HepG2 (cell line): Measurements from ENCODE around the gene MYOM1. TPM values are rescaled to one million over a fixed set of nuclear protein-coding genes. Genes with fewer than 3 reads are reported as not detected.

Experiments
- ATAC-seq: fragments of 200-7000 bp; cut with Tn5 transposase; 3 replicates; pipeline ENCODE4 v1.9.1; 2020; ENCODE audit warnings: mild to moderate bottlenecking, moderate library complexity
- BruUV-seq: library from RNA; stranded (reverse); fragments of 400-500 nt; replicated peaks from 2 replicates; lab custom pipeline; 2021; lab: Mats Ljungman, UMichigan
- CTCF ChIA-PET: fragments of 300-600 bp; formaldehyde crosslinking; extraction: SDS; loops from one replicate; lab custom pipeline; 2021; ENCODE audit warnings: low total read pairs, inconsistent platforms, low intra/inter-chr PET ratio; lab: Yijun Ruan, JAX
- POLR2A ChIA-PET: fragments of 350-600 bp; sonication (Branson Sonifier 250); formaldehyde crosslinking; loops from one replicate; lab custom pipeline; 2020; ENCODE audit warnings: antibody characterized with exemption, inconsistent platforms; lab: Yijun Ruan, JAX
- DNase-seq: peaks from one replicate; pipeline ENCODE4 v3.0.0-alpha.2; 2015; ENCODE audit warnings: low spot score
- FAIRE-seq: peaks from 3 replicates; lab custom pipeline; 2011; peaks lifted over from hg19 to GRCh38; lab: Jason Lieb, UNC
- H2AFZ ChIP-seq: one replicate; pipeline ENCODE4 v1.6.1; 2011; ENCODE audit warnings: low read length, inconsistent platforms
- H3K27ac ChIP-seq: fragments of 300-600 bp; 3 replicates; pipeline ENCODE4 v1.8.0; 2011; ENCODE audit warnings: mixed run types, mild to moderate bottlenecking, mixed read lengths, low read length, inconsistent platforms; ENCODE audit not compliant: insufficient read depth; ENCODE audit errors: extremely low read length
- H3K27me3 ChIP-seq, 2 experiments: fragments of 200-600 bp in 1 of 2; 2 replicates in 1 of 2; 3 replicates in 1 of 2; pipeline versions ENCODE4 v1.6.0 to v1.8.0; 2011; ENCODE audit warnings: low read length in 2 of 2, mild to moderate bottlenecking in 2 of 2, moderate library complexity in 2 of 2, inconsistent platforms in 1 of 2; ENCODE audit not compliant: insufficient read depth in 2 of 2, control insufficient read depth in 1 of 2
- H3K36me3 ChIP-seq, 2 experiments: fragments of 200-600 bp in 1 of 2; replicated peaks in 1 of 2; 2 replicates in 1 of 2; 3 replicates in 1 of 2; pipeline versions ENCODE4 v1.5.1 to v1.8.0; 2011; ENCODE audit warnings: low read length in 2 of 2, inconsistent platforms in 1 of 2; ENCODE audit not compliant: insufficient read depth in 2 of 2, control insufficient read depth in 1 of 2
- H3K4me1 ChIP-seq: 2 replicates; pipeline ENCODE4 v1.5.1; 2012; ENCODE audit warnings: low read length, inconsistent platforms; ENCODE audit not compliant: insufficient read depth
- H3K4me2 ChIP-seq: 2 replicates; pipeline ENCODE4 v1.6.0; 2011; ENCODE audit warnings: low read depth, low read length, inconsistent platforms
- H3K4me3 ChIP-seq, 3 experiments: fragments of 200-600 bp in 1 of 3; sonication (generic), shearing (Covaris generic) in 1 of 3; replicated peaks in 1 of 3; 2 replicates each; pipeline ENCODE4 v1.5.1; 2011 to 2016; ENCODE audit warnings: low read length in 3 of 3, inconsistent platforms in 2 of 3, low read depth in 2 of 3, mild to moderate bottlenecking in 2 of 3, control low read depth in 1 of 3, mixed read lengths in 1 of 3; ENCODE audit not compliant: insufficient read depth in 1 of 3
- H3K79me2 ChIP-seq: one replicate; pipeline ENCODE4 v1.6.1; 2011; ENCODE audit warnings: low read length, inconsistent platforms; ENCODE audit not compliant: insufficient read depth
- H3K9ac ChIP-seq: 2 replicates; pipeline ENCODE4 v1.6.0; 2011; ENCODE audit warnings: mild to moderate bottlenecking, low read depth, low read length, inconsistent platforms; ENCODE audit not compliant: insufficient read depth
- H3K9me3 ChIP-seq: 2 replicates; pipeline ENCODE4 v1.5.1; 2012; ENCODE audit warnings: mild to moderate bottlenecking, low read length
- H4K20me1 ChIP-seq: 2 replicates; pipeline ENCODE4 v1.6.0; 2011; ENCODE audit warnings: inconsistent platforms, mild to moderate bottlenecking, low read length, moderate library complexity; ENCODE audit not compliant: insufficient read depth
- CSRNP2 ChIP-seq: sonication (generic); formaldehyde crosslinking; conservative IDR thresholded peaks from 2 replicates; pipeline ENCODE4 v1.8.0; 2022; ENCODE audit warnings: low read depth, missing genetic modification reagents
- FOXO4 ChIP-seq: sonication (generic); formaldehyde crosslinking; conservative IDR thresholded peaks from 2 replicates; pipeline ENCODE4 v1.8.1; 2023; ENCODE audit warnings: missing genetic modification reagents
- HDAC2 ChIP-seq: sonication (generic); formaldehyde crosslinking; IDR thresholded peaks from 2 replicates; pipeline ENCODE4 v1.4.0; 2020; ENCODE audit warnings: missing genetic modification reagents
- HIVEP1 ChIP-seq: sonication (generic); formaldehyde crosslinking; IDR thresholded peaks from 2 replicates; pipeline ENCODE4 v1.4.0; 2020; ENCODE audit warnings: mild to moderate bottlenecking, missing genetic modification reagents
- HMG20A ChIP-seq: IDR thresholded peaks from 2 replicates; pipeline ENCODE4 v1.6.1; 2016; ENCODE audit warnings: borderline replicate concordance
- ISL2 ChIP-seq: sonication (generic); formaldehyde crosslinking; IDR thresholded peaks from 2 replicates; pipeline ENCODE4 v1.5.0; 2020; ENCODE audit warnings: missing genetic modification reagents
- KDM2A ChIP-seq: sonication (generic); formaldehyde crosslinking; IDR thresholded peaks from 2 replicates; pipeline ENCODE4 v1.4.0; 2020; ENCODE audit warnings: low read depth, missing genetic modification reagents, borderline replicate concordance
- MAZ ChIP-seq, 2 experiments: sonication (generic) in 1 of 2; formaldehyde crosslinking in 1 of 2; IDR thresholded peaks; 2 replicates each; pipeline versions ENCODE4 v1.5.0 to v1.6.1; 2012 to 2020; ENCODE audit warnings: low read depth in 2 of 2, mild to moderate bottlenecking in 2 of 2, borderline replicate concordance in 1 of 2, improper control_type of control experiment in 1 of 2, low read length in 1 of 2, missing genetic modification reagents in 1 of 2, moderate library complexity in 1 of 2
- PAX8 ChIP-seq: sonication (generic); formaldehyde crosslinking; IDR thresholded peaks from 2 replicates; pipeline ENCODE4 v1.8.0; 2022; ENCODE audit warnings: mild to moderate bottlenecking, missing genetic modification reagents, borderline replicate concordance
- PPARG ChIP-seq: conservative IDR thresholded peaks from 2 replicates; pipeline ENCODE4 v1.6.1; 2016; ENCODE audit warnings: missing biosample characterization, missing genetic modification reagents
- PTBP1 ChIP-seq: fragments of 200-400 bp; formaldehyde crosslinking; IDR thresholded peaks from 2 replicates; pipeline ENCODE4 v1.6.1; 2018; ENCODE audit warnings: low read length, low read depth; ENCODE audit not compliant: poor library complexity, severe bottlenecking
- TIGD3 ChIP-seq: sonication (generic); formaldehyde crosslinking; IDR thresholded peaks from 2 replicates; pipeline ENCODE4 v1.5.1; 2020; ENCODE audit warnings: mild to moderate bottlenecking, missing genetic modification reagents, borderline replicate concordance
- TMF1 ChIP-seq: sonication (generic); formaldehyde crosslinking; IDR thresholded peaks from 2 replicates; pipeline ENCODE4 v1.8.1; 2022; ENCODE audit warnings: low read depth, missing genetic modification reagents
- ZNF205 ChIP-seq: IDR thresholded peaks from 2 replicates; pipeline ENCODE4 v1.6.1; 2018; ENCODE audit warnings: missing biosample characterization, missing genetic modification reagents
- ZNF367 ChIP-seq: sonication (generic); formaldehyde crosslinking; IDR thresholded peaks from 2 replicates; pipeline ENCODE4 v1.4.0; 2020; ENCODE audit warnings: missing genetic modification reagents, borderline replicate concordance
- ZNF512 ChIP-seq: sonication (generic); formaldehyde crosslinking; IDR thresholded peaks from 2 replicates; pipeline ENCODE4 v1.4.0; 2020; ENCODE audit warnings: mild to moderate bottlenecking, missing genetic modification reagents
- ZNF691 ChIP-seq: sonication (generic); formaldehyde crosslinking; IDR thresholded peaks from 2 replicates; pipeline ENCODE4 v1.4.0; 2020; ENCODE audit warnings: missing genetic modification reagents, low read depth, mild to moderate bottlenecking, borderline replicate concordance
- WGBS: methylation state at CpG from one replicate; pipeline ENCODE4 v1.1.6; 2017; ENCODE audit warnings: low lambda C conversion rate; 5-methylcytosine and 5-hydroxymethylcytosine counted together
- in situ Hi-C: cut with HindIII; loops from 2 replicates; pipeline ENCODE4 v1.10.0; 2017; ENCODE audit warnings: low pct_unique_long_range_greater_than_20kb; ENCODE audit not compliant: extremely low pct_ligation_motif_present
- intact Hi-C: fragments of 100-400 bp; cut with micrococcal nuclease; formaldehyde crosslinking; loops from one replicate; pipeline ENCODE4 v1.10.0; 2022; ENCODE audit not compliant: unreplicated experiment
- polyA plus RNA-seq, 8 experiments: library from polyadenylated mRNA; depleted of rRNA in 3 of 8; stranded (reverse) in 7 of 8; unstranded in 1 of 8; fragments of >200 nt; fragmentation: Illumina TruSeq in 4 of 8; extraction: Trizol in 4 of 8; gene quantifications; 2 replicates each; pipeline versions ENCODE4 v1.2.1 to v1.2.3, GENCODE V29; 2011 to 2016; ENCODE audit warnings: low read depth in 4 of 8, missing spikeins in 1 of 8, mixed read lengths in 1 of 8; ENCODE audit not compliant: insufficient read depth in 1 of 8
- total RNA-seq, 5 experiments: library from RNA; depleted of rRNA; stranded (reverse); fragments of >200 nt; fragmentation: Illumina TruSeq; extraction: Trizol; gene quantifications; 2 replicates each; pipeline ENCODE4 v1.2.3, GENCODE V29; 2016; ENCODE audit warnings: low read depth in 1 of 5

MYOM1 gene
- total and polyA plus RNA-seq, 2 of the 13 experiments (the other 11 are each of a cell fraction or from before 2014, with no cell fraction given) = 0.46 to 0.98 TPM

GRCh38 chr18:3135536-3135935, 84.2 kb downstream of the MYOM1 start (continued):
- TF ChIP-seq ZNF512 (CRISPR knock-in tag) (no peak), MAZ (IDR thresholded peaks at IDR 0.05; ENCODE audit: borderline replicate concordance, low read depth, low read length) (no peak), MAZ (CRISPR knock-in tag; IDR thresholded peaks at IDR 0.05; ENCODE audit: low read depth) (no peak), TMF1 (CRISPR knock-in tag) (no peak), ZNF691 (CRISPR knock-in tag) (no peak), HIVEP1 (CRISPR knock-in tag) (no peak), PAX8 (CRISPR knock-in tag) (no peak), ZNF205 (no peak), CSRNP2 (CRISPR knock-in tag) (no peak)

GRCh38 chr18:3132700-3133099, 87.1 kb downstream of the MYOM1 start:
- Histone ChIP-seq H3K9me3 (no peaks in the 10 kb centered on the region), H4K20me1 (no peaks in the 10 kb centered on the region), H3K4me1 (peaks cover 21% of the 10 kb centered on the region), H3K27ac (no peak overlapping the region), H3K9ac (no peak overlapping the region), H3K36me3 (no peaks in the 10 kb centered on the region), H3K27me3 (no peaks in the 10 kb centered on the region), H3K79me2 (no peaks in the 10 kb centered on the region), H3K4me3 (no peak overlapping the region), H2AFZ (no peak overlapping the region), H3K4me2 (no peak overlapping the region)
- DNase-seq (no peak), FAIRE-seq (no peak), ATAC-seq (no peak)
- in situ Hi-C loops = no loop called here
- whole genome bisulfite sequencing = 87% methylated on average over 3 of the region's 3 CpGs
- ChIA-PET CTCF (no interaction called here), POLR2A (no interaction called here)
- intact Hi-C loops = no loop called here
- BruUV-seq = no TSS peak
- no peak for TF ChIP-seq TIGD3 (CRISPR knock-in tag)
- TF ChIP-seq PTBP1 = no peak
- TF ChIP-seq PPARG = no peak
- TF ChIP-seq HDAC2 (CRISPR knock-in tag) = no peak
- TF ChIP-seq ZNF367 = no peak
- no peak for TF ChIP-seq ISL2
- TF ChIP-seq FOXO4 (CRISPR knock-in tag) = no peak
- no peak for TF ChIP-seq HMG20A
- no peak for TF ChIP-seq KDM2A (CRISPR knock-in tag)
